GM12801 (cell line): ENCODE data around the gene BLACAT1.

Experiments used
- TF ChIP-seq, protein P1 (sequence below): IDR thresholded peaks from one replicate; pipeline ENCODE4 v1.5.1; 2011; ENCODE audit warnings: control low read depth; ENCODE audit not compliant: insufficient read length; ENCODE audit errors: extremely low read depth

The BLACAT1 gene

GRCh38 chr1:205492201-205492667, 36.4 kb upstream of the BLACAT1 start:
- TF ChIP-seq, protein P1, sequence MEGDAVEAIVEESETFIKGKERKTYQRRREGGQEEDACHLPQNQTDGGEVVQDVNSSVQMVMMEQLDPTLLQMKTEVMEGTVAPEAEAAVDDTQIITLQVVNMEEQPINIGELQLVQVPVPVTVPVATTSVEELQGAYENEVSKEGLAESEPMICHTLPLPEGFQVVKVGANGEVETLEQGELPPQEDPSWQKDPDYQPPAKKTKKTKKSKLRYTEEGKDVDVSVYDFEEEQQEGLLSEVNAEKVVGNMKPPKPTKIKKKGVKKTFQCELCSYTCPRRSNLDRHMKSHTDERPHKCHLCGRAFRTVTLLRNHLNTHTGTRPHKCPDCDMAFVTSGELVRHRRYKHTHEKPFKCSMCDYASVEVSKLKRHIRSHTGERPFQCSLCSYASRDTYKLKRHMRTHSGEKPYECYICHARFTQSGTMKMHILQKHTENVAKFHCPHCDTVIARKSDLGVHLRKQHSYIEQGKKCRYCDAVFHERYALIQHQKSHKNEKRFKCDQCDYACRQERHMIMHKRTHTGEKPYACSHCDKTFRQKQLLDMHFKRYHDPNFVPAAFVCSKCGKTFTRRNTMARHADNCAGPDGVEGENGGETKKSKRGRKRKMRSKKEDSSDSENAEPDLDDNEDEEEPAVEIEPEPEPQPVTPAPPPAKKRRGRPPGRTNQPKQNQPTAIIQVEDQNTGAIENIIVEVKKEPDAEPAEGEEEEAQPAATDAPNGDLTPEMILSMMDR = no peak

- TF ChIP-seq, protein P1 = no peak
Observed at GRCh38 chr1:205491794-205492193, 35.9 kb upstream of the BLACAT1 start.

- TF ChIP-seq, protein P1 = no peak
Observed at GRCh38 chr1:205488074-205488723, 32.4 kb upstream of the BLACAT1 start.

DNA sequence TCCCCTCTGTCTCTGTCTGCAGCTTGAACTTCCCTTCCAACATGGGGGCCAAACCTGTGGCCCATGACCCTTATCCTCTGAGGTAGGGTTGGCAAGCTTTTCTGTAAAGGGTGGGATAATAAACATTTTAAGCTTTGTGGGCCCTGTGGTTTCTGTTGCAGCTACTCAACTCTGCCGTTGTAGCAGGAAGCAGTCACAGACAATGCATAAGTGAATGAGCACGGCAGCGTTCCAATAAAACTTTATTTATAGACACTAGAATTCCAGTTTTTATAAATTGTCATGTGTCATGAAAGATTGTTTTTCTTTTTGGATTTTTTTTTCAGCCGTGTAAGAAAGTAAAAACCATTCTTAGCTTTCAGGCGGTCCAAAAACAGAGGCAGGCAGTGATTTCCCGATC, 30.4 kb upstream of the BLACAT1 start:
- TF ChIP-seq, protein P1 = no peak

DNA sequence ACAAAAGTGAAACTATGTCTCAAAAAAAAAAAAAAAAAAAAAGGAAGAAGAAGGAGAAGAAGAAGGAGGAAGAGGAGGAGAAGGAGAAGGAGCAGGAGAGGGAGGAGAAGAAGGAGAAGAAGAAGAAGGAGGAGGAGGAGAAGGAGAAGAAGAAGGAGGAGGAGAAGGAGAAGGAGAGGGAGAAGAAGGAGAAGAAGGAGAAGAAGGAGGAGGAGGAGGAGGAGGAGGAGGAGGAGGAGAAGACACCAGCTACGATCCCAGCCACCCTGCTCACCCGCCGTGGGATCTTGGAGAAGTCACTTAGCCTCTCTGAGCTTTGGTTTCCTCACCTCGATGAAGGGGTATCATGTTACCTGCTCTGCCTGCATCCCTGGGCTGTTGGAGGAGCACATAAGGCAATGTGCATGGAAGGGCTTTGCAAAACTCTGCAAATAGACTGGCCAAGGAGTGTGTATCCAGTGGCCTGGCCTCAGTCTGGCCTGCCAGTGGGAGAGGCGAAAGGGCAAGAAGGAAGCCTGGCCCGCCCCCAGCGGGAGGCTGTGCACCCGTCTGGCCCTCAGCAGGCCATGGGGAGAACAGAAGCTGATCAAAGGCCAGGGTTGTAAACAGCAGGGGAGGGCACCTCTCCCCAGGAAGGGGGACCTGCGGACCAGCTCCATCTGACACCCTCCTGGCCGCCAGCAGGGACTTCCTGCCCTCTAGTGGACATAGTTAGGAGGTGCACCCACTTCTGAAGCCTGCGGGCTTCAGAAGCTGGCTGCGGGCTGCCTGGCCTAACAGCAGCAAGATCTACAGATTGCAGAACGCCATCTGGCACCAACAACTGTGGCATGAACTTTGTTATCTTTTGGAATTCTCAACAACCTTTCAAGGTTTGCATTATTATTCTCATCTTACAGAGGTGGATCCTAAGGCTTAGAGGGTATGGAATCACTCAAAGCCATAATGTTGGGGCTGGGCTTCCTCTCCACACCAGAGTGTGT, 29.4 kb upstream of the BLACAT1 start:
- TF ChIP-seq, protein P1 = no peak

DNA sequence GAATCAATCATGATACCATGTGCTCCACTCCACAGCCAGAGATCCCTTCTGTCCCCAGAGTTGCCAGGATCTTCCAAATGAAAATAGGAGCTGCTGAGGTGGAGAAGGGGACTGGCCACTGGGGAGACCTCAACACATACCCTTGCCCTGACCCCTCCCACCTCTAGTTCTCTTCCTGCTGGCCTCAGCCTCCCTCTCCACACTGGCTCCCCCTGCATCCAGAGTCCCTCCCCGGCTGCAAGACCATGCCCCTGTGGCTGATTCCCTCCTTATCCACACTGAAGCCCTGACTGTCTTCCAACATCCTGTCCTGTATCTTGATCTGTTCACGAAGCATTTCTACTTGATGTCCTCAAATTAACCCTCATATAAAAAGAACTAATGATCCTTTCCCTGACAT, 27.5 kb upstream of the BLACAT1 start:
- TF ChIP-seq, protein P1 = no peak

GRCh38 chr1:205481629-205482151, 25.8 kb upstream of the BLACAT1 start:
- TF ChIP-seq, protein P1 = no peak
